Left ventricle myocardium superior (tissue), 1 donor: Measurements from ENCODE around the gene ZNF813. TPM values are rescaled to one million over a fixed set of nuclear protein-coding genes. Genes with fewer than 3 reads are reported as not detected.
"Not testable (repeated sequence)": the region's sequence is repeated elsewhere in the genome, so short reads cannot be mapped to it uniquely, and the experiment has no call there.

ENCODE experiments used
- ATAC-seq: fragments of 200-7000 bp; cut with Tn5 transposase; one replicate; pipeline ENCODE4 v1.9.1; 2020; ENCODE audit warnings: mild to moderate bottlenecking, moderate library complexity
- DNase-seq: peaks from one replicate; pipeline ENCODE4 v3.0.0-alpha.2; 2020
- intact Hi-C: fragments of 100-400 bp; cut with micrococcal nuclease; formaldehyde crosslinking; loops from one replicate; pipeline ENCODE4 v1.11.0; 2022
- total RNA-seq: library from RNA; stranded (reverse); fragmentation: NEBNext Ultra II Directional; extraction: Animal tissue kit (Norgen Biotek cat#: 25700); gene quantifications from one replicate; pipeline ENCODE4 v1.2.1, GENCODE V29; 2021
- donor health status: DM: no; HTN: yes; CAD: no; lungs with severe emphysema.

ZNF813 gene
- total RNA-seq, 1 donor from 2014 or later = 1.3 TPM

DNA sequence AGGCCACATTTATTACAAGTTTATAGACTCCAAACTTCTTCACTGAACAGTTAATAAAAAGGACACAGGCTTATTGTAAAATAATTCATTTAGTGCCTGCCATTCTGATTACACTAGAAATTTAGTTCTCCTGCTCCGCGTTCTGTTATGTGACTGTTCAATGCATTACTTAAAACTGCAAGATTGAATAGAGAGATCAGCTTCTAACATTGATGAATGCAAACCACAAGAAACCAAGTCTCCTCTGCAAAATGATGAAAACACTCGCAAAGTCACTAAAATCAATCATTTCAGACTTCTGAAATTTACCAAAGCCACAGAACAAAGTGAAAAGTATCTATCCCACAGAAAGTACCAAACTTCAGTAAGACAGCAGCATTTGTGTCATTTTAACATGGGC is 47.5 kb downstream of the ZNF813 start:
- DNase-seq, intact Hi-C loops, ATAC-seq: not testable (repeated sequence)

DNA sequence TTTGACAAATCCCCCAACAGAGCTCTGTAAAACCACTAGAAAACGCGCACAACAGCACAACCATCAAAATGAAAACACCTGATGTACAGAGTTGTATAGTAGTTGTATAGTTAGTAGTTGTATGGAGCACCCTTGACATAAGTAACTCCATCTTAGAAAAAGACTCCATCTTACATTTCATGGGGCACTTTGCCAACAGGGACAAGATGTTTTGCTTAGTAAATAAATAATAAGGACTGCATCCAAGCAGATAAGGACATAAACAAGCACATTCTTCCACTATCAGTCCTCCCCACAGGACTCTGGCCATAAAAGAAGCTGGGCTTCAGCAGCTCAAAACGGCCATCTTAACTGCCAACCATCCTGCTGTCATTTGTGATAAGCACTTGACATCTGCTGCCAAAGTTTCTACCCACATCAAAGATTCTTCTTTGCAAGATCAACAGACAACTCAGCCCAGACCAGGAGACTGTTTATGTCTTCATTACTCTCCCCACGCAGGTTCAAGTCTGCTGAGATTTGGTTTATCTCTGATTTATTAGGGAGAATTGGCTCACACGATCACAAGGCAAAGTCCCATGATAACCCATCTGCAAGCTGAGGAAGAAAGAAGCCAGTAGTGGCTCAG is 49.7 kb downstream of the ZNF813 start:
- no peak for DNase-seq
- intact Hi-C loops = no loop called here
- no peak for ATAC-seq

DNA sequence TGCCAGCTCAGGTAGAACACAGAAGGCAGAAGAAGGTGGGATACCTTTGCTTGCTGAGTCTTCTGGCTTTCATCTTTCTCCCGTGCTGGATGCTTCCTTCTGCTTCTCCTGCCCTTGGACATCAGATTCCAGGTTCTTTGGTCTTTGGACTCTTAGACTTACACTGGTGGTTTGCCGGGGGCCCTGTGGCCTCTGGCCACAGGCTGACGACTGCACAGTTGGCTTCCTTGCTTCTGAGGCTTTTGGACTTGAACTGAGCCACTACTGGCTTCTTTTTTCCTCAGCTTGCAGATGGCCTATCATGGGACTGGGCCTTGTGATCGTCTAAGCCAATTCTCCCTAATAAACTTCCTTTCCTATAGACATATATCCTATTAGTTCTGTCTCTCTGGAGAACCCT is 50.6 kb downstream of the ZNF813 start:
- ATAC-seq (no peak), DNase-seq (no peak)
- intact Hi-C loops = no loop called here

DNA sequence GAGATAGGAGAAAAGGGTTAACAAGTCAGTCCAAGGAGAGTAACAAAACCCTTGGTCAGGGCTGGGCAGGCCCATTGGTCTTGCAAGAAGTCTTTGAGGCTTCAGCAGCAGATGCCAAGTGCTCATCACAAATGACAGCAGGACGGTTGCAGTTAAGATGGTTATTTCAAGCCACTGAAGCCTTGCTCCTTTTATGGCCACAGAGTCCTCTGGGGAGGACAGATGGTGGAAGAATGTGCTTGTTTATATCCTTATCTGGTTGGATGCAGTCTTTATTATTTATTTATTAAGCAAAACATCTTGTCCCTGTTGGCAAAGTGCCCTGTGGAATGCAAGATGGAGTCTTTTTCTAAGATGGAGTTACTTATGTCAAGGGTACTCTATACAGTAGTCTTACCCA is 51.2 kb downstream of the ZNF813 start:
- intact Hi-C loops = no loop called here
- DNase-seq = no peak
- no peak for ATAC-seq

DNA sequence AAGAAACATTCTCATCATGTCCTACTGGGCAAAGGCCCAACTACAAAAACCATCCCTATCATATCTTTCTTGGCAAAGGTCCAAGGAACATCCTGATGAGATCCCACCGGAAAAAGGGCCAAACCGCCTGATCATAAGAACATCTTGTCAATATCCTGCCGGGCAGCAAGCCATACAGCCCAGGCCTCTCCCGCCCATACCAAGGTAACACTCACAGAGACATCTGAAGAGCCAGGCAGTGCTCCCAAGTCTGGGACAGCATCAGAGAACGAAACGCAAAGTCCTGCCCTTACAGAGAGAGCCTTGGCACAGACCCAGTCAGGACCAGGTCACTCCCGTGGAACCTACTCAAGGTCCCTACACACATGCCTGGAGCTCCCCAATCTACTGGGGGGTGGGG is 51.9 kb downstream of the ZNF813 start:
- intact Hi-C loops = no loop called here
- DNase-seq (peak; percentile 37), ATAC-seq (no peak)

DNA sequence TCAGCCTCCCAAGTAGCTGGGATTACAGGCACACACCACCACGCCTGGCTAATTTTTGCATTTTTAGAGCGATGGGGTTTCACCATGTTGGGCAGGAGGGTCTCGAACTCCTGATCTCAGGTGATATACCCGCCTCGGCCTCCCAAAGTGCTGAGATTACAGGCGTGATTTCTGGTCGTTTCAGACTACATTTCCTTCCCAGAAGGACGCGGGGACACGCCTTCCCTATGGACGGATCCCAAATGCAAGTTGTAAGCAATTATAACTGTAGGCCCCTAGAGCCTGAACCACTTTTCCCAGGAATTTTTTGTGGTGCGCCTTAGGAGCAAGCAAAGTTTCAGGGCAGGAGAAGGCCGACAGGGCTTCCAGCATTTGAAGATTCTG is 52.6 kb downstream of the ZNF813 start:
- no peak for ATAC-seq

DNA sequence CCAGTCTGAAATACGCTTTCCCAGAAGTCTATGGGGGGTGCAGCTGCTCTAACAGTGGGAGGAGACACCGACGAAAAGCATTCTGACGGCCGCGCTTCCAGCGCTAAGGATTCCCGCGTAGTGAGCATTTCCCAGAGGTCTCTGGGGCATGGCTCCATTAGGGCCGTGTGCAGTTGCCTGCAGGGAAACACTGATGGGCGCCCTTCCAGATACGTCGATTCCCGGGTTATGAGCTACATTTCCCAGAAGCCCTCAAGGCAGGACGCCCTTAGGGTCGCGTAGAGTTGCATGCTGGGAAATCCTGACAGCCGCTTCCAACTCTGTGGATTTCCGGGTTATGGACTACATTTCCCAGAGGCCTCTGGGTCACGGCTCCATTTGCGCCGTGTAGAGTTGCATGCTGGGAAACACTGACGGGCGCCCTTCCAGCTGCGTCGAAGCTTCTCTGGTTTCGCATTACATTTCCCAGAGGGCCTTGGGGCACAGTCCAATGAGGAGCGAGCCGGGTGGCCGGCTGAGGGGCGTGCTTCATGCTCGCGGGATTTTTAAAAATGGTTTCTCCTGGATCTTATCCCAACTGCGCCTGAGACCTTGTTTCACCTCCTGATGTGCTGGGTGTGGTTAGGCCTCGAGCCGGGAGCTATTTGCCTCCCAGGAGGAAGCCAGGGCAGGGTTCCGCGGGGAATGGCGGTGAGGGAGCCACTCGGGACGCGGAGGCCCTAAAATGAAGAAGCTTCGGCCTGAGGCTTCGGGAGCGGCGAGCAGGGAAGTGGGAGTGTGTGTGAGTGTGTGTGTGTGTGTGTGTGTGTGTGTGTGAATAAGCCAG is 53.2 kb downstream of the ZNF813 start:
- ATAC-seq (peak; percentile 99), DNase-seq (peak; percentile 96)
- intact Hi-C loops = no loop called here

More for the DNA sequence above, 52.6 kb downstream of the ZNF813 start:
- no peak for DNase-seq
- intact Hi-C loops = no loop called here

DNA sequence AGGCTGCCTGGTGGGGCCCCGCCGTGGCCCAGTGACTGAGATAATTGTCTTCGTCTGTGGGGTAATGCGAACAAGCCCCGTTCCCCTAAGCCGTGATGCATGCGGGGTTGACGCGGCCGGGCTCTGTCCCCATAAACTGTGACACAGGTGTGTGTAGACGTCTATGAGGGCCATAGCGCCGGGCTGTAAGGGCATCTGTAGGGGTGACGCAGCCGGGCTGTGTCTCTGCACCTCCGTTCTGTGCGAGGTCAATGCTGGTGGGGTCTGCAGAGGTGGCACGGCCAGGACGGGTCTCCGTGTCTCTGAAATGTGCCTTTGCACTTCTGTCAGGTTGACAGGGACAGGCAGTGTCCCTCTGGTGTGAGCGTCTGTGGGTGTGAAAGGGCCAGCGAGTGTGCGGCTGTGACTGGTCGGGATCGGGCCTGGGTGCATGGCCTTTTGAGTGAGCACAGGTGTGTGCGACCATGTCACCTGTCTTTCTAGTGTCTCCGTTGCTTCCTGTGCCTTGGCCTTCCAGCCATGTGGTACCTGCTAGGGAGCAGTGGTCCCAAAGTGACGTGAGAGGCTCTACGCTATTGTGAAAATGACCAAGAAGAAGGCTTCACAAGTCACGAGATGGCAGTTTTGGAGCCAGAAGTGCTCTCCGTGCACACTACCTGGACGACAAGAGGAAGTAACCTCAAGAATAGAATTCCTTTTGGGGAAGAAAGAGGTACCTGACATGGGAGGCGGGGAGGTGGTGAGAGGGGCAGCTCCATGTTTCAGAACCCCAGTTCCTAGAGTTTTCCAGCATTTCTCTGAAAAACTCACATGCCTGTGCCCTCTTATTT is 54.1 kb downstream of the ZNF813 start:
- intact Hi-C loops = no loop called here
- DNase-seq (no peak), ATAC-seq (no peak)

DNA sequence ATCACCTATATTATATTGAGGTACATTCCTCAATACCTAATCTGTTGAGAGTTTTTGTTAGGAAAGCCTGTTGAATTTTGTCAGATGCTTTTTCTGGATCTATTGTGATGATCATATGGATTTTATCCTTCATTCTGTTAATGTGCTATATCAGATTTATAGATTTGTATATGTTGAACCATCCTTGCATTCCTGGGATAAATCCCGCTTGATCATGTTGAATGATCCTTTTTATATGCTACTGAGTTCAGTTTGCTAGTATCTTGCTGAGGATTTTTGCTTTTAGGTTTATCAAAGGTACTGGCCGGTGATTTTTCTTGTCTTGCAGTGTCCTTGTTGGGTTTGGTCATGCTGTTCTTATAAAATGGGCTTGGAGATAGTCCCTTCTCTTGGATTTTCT is 58.4 kb downstream of the ZNF813 start:
- intact Hi-C loops = no loop called here
- no peak for DNase-seq
- no peak for ATAC-seq

DNA sequence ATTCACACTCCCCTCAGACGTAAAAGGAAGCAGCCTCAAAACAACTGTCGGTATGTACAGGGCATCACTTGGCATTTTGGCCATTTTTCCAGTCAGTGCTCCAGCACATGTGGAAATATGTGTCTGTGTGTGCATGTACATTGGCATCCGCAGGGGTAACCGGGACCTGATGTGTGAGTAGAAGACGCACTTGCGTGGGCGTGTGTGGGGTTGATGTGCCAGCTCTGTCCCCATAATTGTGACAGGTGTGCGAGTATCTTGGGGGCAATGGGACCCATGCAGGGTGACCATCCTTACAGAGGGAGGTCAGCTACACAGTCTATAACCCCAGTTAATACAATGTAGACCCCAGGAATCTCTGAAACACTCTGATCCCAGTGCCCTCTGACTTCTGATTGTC is 63.1 kb downstream of the ZNF813 start:
- DNase-seq (no peak), ATAC-seq (no peak)
- intact Hi-C loops = no loop called here

DNA sequence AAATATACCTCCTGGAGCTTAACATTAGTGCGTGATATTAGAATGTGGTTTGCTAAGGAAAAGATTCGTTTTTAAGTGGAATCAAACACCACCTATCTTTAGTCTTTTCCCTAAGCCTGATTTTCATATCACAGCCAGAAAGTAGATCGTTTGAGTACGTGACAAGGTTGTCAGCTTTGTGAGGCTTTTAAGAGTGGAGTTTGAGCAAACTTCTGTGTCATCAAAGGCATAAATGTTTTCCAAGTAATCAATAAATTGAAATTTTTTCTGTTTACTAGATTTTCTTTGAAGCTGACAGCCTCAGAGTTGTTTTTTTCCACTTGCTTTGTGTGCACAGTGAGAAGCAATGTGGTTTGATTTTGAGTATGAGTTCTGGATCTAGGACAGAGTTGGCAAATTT is 63.9 kb downstream of the ZNF813 start:
- intact Hi-C loops = no loop called here
- ATAC-seq (no peak), DNase-seq (no peak)

DNA sequence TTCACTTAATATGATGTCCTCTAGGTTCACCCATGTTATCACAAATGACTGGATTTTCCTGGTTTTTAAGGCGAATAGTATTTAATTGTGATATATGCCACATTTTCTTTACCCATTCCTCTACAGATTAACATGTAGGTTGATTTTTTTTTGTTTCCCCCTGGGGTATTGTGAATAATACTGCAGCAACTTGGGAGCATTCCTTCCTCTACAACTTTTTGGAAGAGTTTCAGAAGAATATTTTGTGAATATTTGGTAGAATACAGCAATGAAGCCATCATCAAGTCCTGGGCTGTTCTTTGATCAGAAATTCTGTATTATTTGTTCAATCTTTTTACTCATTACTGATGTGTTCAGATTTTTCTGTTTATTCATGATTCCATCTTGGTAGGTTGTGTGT is 64.8 kb downstream of the ZNF813 start:
- ATAC-seq (no peak), DNase-seq (no peak)
- intact Hi-C loops = no loop called here

DNA sequence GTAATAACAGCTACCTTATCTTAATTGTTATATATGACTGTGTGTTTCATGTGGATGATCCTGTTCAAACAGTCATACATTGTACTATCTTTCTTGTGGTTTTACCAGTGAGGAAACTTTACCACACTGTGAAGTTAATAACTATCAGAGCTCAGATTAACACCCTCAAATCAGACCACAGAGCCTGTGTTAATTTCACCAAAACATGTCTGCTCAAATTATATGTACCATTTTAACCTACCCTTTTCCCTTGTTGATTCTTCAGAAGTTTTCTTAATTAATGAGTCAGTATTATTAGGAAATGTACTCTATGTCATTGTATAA is 68.7 kb downstream of the ZNF813 start:
- ATAC-seq (no peak), DNase-seq (no peak)
- intact Hi-C loops = no loop called here

DNA sequence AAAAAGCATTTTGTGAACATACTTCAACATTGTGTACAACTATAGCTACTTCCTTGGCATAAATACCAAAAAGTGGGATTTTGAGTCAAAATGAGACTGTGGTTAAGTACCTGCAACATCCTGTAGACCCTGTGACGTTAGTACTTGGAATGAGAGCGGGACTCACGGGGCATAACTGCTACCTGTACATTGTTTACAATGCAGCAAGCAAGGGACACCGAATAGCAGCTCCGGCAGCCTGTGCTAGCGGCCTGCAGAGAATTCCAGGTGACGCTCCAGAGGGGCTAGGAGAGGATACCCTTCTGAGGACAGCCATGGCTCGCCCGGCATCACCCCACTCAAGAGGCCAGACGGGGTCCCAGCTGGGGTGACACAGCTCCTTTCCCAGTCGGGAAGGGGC is 69.6 kb downstream of the ZNF813 start:
- DNase-seq (peak; percentile 36), ATAC-seq (peak; percentile 15)
- intact Hi-C loops = no loop called here

DNA sequence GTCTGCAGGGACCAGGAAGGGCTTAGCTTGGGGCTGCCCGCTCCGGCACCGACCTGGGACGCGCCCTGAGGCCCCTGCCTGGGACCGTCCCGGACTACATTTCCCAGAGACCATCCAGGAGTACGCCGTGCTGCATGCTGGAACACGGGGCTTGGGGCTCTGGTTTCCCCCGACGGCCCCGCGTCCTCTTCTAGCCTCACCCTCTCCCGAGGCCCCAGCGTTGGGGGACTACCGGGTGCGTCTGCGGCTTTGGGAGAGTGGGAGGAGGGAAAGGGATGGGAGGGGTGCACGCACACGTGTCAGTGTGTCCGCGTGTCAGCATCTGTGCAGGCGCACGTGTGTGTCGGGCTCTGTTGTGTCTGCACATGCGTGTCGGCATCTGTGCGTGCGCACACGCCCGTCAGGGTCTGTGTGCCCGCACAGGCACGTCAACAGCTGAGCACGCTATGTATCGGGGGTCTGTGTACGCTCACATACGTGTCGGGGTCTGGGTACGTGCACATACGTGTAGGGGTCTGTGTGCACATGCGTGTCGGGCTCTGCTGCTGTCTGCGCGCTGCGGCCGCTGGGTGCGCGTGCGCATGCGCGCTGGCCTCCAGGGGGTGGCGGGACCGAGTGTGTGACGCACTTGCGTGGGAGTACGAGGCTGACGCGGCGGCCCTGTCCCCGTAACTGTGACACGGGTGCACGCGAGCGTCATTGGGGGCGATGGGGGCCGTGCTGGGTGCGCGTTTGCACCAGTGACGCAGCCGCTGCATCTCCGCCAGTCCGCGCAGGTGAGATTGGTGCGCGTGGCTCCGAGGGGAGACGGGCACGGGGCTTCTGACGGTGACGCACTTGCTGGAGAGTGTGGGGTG is 70.2 kb downstream of the ZNF813 start, which contains the start of gene ZNF331:
Gene ZNF331 (plus strand): TSS at position 625 of the 857 bp plus-strand sequence. CDS start 31,232 bp downstream, outside the sequence.
- intact Hi-C loops = no loop called here
- peak; percentile 96 for ATAC-seq

DNA sequence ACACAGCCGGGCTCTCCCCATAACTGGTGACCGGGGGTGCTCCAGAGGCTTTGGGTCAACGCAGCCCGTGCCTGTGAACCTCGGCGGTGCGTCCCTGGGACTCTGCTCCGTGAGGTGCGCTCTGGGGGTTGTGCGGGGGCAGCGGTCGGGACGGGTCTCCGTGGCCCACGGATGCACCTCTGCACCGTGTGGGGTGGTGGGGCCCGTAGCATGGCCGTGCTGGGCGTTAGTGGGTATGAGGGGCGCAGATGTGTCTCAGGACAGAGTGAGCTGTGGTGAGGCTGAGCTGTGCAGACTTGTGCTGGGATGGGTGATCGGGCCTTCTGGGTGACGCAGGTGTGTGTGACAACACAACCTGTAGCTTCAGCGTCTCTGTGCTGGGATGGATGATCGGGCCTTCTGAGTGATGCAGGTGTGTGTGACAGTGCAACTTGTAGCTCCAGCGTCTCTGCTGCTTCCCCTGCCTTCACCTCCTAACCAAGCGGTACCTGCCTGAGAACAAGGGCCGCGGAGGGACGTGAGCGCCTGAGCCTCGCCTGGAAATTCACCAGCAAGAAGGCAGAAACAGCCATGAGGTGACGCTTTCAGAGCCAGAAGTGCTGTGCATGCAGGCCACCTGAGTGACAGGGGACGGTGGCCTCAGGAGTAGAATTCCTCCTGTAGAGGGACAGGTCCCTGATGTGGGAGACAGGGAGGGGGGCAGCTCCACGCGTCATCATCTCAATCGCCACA is 71.0 kb downstream of the ZNF813 start:
- intact Hi-C loops = no loop called here
- ATAC-seq = peak; percentile 28
- DNase-seq = no peak

More for the DNA sequence above, 70.2 kb downstream of the ZNF813 start, which contains the start of gene ZNF331:
- DNase-seq = peak; percentile 89

DNA sequence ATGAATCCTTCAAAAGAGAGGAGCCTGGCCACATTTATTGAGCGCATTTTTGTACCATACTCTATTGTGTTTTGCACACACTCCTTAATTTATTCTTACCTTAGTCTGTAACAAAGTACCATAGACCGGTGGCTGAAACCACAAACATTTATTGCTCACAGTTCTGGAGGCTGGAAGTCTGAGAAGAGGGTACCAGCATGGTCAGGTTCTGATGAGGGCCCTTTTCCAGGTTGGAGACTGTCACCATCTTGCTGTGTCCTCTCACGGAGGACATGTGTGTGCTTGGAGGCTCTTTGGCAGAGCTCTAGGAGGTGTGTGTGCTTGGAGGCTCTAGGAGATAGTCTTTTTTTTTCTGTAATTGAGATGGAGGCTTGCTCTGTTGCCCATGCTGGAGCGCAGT is 72.6 kb downstream of the ZNF813 start:
- DNase-seq = no peak
- intact Hi-C loops = no loop called here
- ATAC-seq = no peak

DNA sequence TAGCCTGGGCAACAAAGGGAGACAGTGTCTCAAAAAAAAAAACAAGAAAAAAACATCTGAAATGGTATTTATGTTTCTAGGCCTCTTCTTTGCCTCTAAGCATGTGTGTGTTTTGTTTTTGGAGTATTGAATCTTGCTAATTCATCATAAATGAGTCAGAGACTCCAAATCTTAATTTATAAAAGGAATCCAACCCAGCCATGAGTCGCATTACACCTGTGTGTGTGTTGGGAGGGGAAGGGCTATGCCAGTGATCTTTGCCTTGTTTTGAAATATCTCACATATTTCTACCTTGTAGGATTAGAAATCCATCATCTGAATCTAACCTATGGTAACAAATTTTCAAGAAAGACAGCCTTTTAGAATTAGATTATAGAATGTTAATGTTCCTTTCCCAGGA is 74.4 kb downstream of the ZNF813 start:
- intact Hi-C loops = no loop called here
- DNase-seq = no peak
- no peak for ATAC-seq
